HG02981 (cell line): ENCODE results near the gene CARD14.
"Not testable (repeated sequence)": the region's sequence is repeated elsewhere in the genome, so short reads cannot be mapped to it uniquely, and the experiment has no call there.

Experiments used
- ATAC-seq: cut with Tn5 transposase; IDR thresholded peaks from one replicate; pipeline ENCODE4 v1.9.1; 2021; ENCODE audit warnings: mild to moderate bottlenecking, moderate library complexity; ENCODE audit not compliant: unreplicated experiment

CARD14 gene

GRCh38 chr17:80248001-80248893 lies 78.4 kb downstream of the CARD14 start:
- no peak for ATAC-seq

DNA sequence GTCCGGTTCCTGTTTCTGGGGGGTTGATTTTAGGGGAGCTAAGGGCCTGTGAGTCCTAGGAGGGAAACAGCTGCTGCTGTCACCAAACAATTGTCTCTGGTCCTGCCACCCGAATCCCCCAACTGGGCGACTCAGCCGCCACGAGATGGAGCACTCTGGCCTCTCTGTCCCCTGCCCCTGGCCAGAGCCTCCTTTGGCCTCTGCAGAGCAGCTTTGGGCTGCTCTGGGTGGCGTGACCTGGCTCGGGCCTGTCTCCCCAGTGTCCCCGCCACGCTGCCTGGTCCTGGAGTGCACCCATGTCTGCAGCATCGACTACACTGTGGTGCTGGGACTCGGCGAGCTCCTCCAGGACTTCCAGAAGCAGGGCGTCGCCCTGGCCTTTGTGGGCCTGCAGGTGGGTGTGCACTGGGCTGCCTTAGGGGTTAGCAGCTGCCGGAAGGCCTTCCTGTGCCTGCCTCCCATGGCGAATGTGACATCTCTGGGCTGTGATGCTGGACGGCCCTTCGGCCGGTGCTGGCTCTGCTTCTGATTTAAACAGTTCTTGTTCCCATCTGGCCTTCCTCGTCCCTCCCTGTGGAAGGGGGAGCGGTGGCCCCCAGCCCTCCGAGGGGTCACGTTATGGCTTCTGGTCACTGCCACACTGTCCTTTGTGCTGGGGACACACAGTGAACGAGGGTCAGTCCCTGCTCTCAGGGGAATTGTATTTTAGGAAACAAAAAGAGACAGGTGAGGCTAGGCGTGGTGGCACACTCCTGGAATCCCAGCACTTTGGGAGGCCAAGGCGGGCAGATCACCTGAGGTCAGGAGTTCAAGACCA lies 79.3 kb downstream of the CARD14 start:
- ATAC-seq = no peak

DNA sequence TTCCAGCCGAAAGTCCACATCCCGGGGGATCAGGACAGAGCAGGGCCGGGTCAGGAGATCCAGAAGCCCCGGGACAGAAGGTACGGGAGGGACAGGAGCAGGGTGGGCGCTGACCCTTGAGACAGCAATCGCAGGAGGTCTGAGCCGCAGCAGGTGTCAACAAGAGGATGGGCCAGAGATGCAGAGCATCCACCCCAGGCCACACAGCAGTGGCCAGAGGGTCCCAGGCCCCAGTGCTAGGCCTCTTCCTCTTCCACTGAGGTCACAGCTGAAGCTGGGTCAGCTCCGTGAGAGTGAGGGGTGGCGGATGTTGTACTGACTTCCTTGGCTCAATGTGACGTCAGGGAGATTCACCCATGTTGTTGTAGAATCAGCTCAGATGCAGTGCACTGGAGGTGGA lies 82.1 kb downstream of the CARD14 start:
- ATAC-seq = no peak

- ATAC-seq = no peak
Measured at GRCh38 chr17:80252871-80253270, 83.0 kb downstream of the CARD14 start.

GRCh38 chr17:80253631-80254395 lies 84.0 kb downstream of the CARD14 start:
- no peak for ATAC-seq

- ATAC-seq = peak; percentile 62
Measured at GRCh38 chr17:80254396-80255251, 84.8 kb downstream of the CARD14 start.

GRCh38 chr17:80256034-80256350 lies 86.2 kb downstream of the CARD14 start:
- no peak for ATAC-seq

DNA sequence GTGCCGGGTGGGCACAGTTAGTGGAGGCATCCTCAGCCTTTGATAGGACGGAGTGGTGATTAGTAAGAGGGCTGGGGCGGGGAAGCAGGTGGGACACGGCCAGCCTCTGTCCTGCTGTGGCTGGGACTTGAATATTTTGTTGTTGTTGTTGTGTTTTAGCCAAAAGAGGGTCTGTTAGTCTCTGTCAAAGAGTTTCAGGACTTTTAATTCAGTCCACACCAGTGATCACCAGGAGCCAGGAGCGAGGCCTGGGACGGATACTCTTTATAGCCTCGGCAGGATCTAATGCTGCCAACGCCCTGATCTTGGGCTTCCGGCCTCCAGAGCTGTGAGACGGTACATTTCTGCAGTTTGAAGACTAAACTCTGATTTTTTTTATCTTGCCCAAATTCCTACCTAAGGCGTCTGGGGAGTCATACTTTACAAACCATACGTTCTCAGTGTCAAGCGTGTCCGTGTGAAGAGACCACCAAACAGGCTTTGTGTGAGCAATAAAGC lies 87.9 kb downstream of the CARD14 start:
- ATAC-seq = no peak

GRCh38 chr17:80258296-80258695 lies 88.5 kb downstream of the CARD14 start:
- ATAC-seq = not testable (repeated sequence)
